Duodenal mucosa (tissue), 2 donors: ENCODE measurements around the gene SBF2.

Experiments
- H3K27ac ChIP-seq: one replicate; pipeline ENCODE4 v1.7.0; 2013; ENCODE audit warnings: low read depth, low read length
- H3K27me3 ChIP-seq, 2 donors: one replicate each; pipeline ENCODE4 v1.7.0; 2013; ENCODE audit warnings: low read length in 2 of 2, control low read depth in 1 of 2; ENCODE audit not compliant: insufficient read depth in 2 of 2, control insufficient read depth in 1 of 2
- H3K36me3 ChIP-seq, 2 donors: one replicate each; pipeline ENCODE4 v1.7.0; 2013; ENCODE audit warnings: low read length in 2 of 2, control low read depth in 1 of 2; ENCODE audit not compliant: insufficient read depth in 2 of 2, control insufficient read depth in 1 of 2
- H3K4me1 ChIP-seq, 2 donors: one replicate each; pipeline ENCODE4 v1.7.0; 2013; ENCODE audit warnings: low read length in 2 of 2, control low read depth in 1 of 2; ENCODE audit not compliant: insufficient read depth in 2 of 2, control insufficient read depth in 1 of 2
- H3K4me3 ChIP-seq, 2 donors: one replicate each; pipeline ENCODE4 v1.7.0; 2013; ENCODE audit warnings: low read length in 2 of 2, low read depth in 1 of 2
- H3K9ac ChIP-seq, 2 donors: one replicate each; pipeline ENCODE4 v1.7.0; 2013; ENCODE audit warnings: low read length in 2 of 2, low read depth in 1 of 2
- H3K9me3 ChIP-seq, 2 donors: one replicate each; pipeline ENCODE4 v1.7.0; 2013; ENCODE audit warnings: low read length in 2 of 2, control low read depth in 1 of 2; ENCODE audit not compliant: control insufficient read depth in 1 of 2

The SBF2 gene

GRCh38 chr11:10317151-10317755 lies 23.2 kb upstream of the SBF2 start:
- H3K4me1 ChIP-seq = peaks cover under 1 to 15% of the 10 kb centered on the region in 2 donors
- H3K9ac ChIP-seq = no peak overlapping the region
- no peaks in the 10 kb centered on the region for H3K9me3 ChIP-seq
- H3K4me3 ChIP-seq = peak overlapping the region in 1 of 2 donors; percentile 13
- H3K27ac ChIP-seq = no peak overlapping the region
- H3K27me3 ChIP-seq = no peaks in the 10 kb centered on the region
- H3K36me3 ChIP-seq = no peaks in the 10 kb centered on the region

GRCh38 chr11:10315083-10315482 lies 21.1 kb upstream of the SBF2 start:
- H3K27ac ChIP-seq = no peak overlapping the region
- H3K4me3 ChIP-seq = no peak overlapping the region
- H3K36me3 ChIP-seq = no peaks in the 10 kb centered on the region
- H3K4me1 ChIP-seq = peaks cover 0 to 15% of the 10 kb centered on the region in 2 donors
- H3K9me3 ChIP-seq = no peaks in the 10 kb centered on the region
- no peaks in the 10 kb centered on the region for H3K27me3 ChIP-seq
- H3K9ac ChIP-seq = no peak overlapping the region

GRCh38 chr11:10314199-10315072 lies 20.4 kb upstream of the SBF2 start:
- H3K36me3 ChIP-seq = no peaks in the 10 kb centered on the region
- H3K9ac ChIP-seq = no peak overlapping the region
- H3K27ac ChIP-seq = no peak overlapping the region
- H3K27me3 ChIP-seq = no peaks in the 10 kb centered on the region
- no peak overlapping the region for H3K4me3 ChIP-seq
- H3K4me1 ChIP-seq = peaks cover 4 to 22% of the 10 kb centered on the region in 2 donors
- H3K9me3 ChIP-seq = no peaks in the 10 kb centered on the region

- H3K27me3 ChIP-seq = peaks cover under 1 to 3% of the 10 kb centered on the region in 2 donors
- no peak overlapping the region for H3K9ac ChIP-seq
- no peak overlapping the region for H3K4me3 ChIP-seq
- no peak overlapping the region for H3K27ac ChIP-seq
- H3K4me1 ChIP-seq = peaks cover 23 to 32% of the 10 kb centered on the region in 2 donors
- no peaks in the 10 kb centered on the region for H3K9me3 ChIP-seq
- no peaks in the 10 kb centered on the region for H3K36me3 ChIP-seq
Measured at GRCh38 chr11:10311802-10312201, 17.8 kb upstream of the SBF2 start.

- Histone ChIP-seq H3K4me1 (peaks cover 31 to 46% of the 10 kb centered on the region in 2 donors), H3K4me3 (no peak overlapping the region), H3K27me3 (peaks cover 13 to 15% of the 10 kb centered on the region in 2 donors), H3K9me3 (no peaks in the 10 kb centered on the region), H3K27ac (no peak overlapping the region), H3K9ac (no peak overlapping the region), H3K36me3 (no peaks in the 10 kb centered on the region)
Measured at GRCh38 chr11:10310301-10310841, 16.4 kb upstream of the SBF2 start.

- H3K4me1 ChIP-seq = peaks cover 31 to 51% of the 10 kb centered on the region in 2 donors
Measured at GRCh38 chr11:10309163-10310093, 15.4 kb upstream of the SBF2 start.

GRCh38 chr11:10308201-10308954 lies 14.4 kb upstream of the SBF2 start:
- Histone ChIP-seq H3K9ac (peak overlapping the region; percentile 66 to 81), H3K4me3 (peak overlapping the region; percentile 90 to 99), H3K27ac (no peak overlapping the region), H3K9me3 (no peaks in the 10 kb centered on the region), H3K27me3 (peaks cover 13 to 15% of the 10 kb centered on the region in 2 donors), H3K4me1 (peaks cover 31 to 61% of the 10 kb centered on the region in 2 donors), H3K36me3 (no peaks in the 10 kb centered on the region)

More at GRCh38 chr11:10309163-10310093, 15.4 kb upstream of the SBF2 start:
- H3K27ac ChIP-seq = no peak overlapping the region
- peaks cover 13 to 15% of the 10 kb centered on the region in 2 donors for H3K27me3 ChIP-seq
- H3K36me3 ChIP-seq = no peaks in the 10 kb centered on the region
- no peak overlapping the region for H3K4me3 ChIP-seq
- H3K9me3 ChIP-seq = no peaks in the 10 kb centered on the region
- H3K9ac ChIP-seq = no peak overlapping the region

GRCh38 chr11:10307400-10308200 lies 13.6 kb upstream of the SBF2 start:
- H3K27ac ChIP-seq = no peak overlapping the region
- no peaks in the 10 kb centered on the region for H3K36me3 ChIP-seq
- peak overlapping the region; percentile 66 to 81 for H3K9ac ChIP-seq
- no peaks in the 10 kb centered on the region for H3K9me3 ChIP-seq
- peaks cover 31 to 62% of the 10 kb centered on the region in 2 donors for H3K4me1 ChIP-seq
- H3K27me3 ChIP-seq = peaks cover 13 to 15% of the 10 kb centered on the region in 2 donors
- peak overlapping the region; percentile 90 to 99 for H3K4me3 ChIP-seq
